Lung (tissue), 12 donors: ENCODE data around the gene PTPRD. TPM values are rescaled to one million over a fixed set of nuclear protein-coding genes. Genes with fewer than 3 reads are reported as not detected.

Source experiments
- ATAC-seq: fragments of 200-7000 bp; cut with Tn5 transposase; one replicate; pipeline ENCODE4 v1.9.1; 2020; ENCODE audit warnings: moderate number of reproducible peaks; ENCODE audit not compliant: insufficient read depth, low FRiP score
- DNase-seq, 3 donors: peaks; one replicate each; pipeline ENCODE4 v3.0.0-alpha.2; 2013 to 2017
- H3K27ac ChIP-seq, 2 donors: one replicate each; pipeline ENCODE4 v1.5.1; 2013; ENCODE audit warnings: mild to moderate bottlenecking in 2 of 2, moderate library complexity in 2 of 2, control low read depth in 1 of 2, inconsistent platforms in 1 of 2, low read depth in 1 of 2, low read length in 1 of 2
- H3K27me3 ChIP-seq, 3 donors: one replicate each; pipeline ENCODE4 v1.5.1; 2013; ENCODE audit warnings: low read length in 2 of 3; ENCODE audit not compliant: control insufficient read depth in 3 of 3, insufficient read depth in 3 of 3
- H3K36me3 ChIP-seq, 4 donors: one replicate each; pipeline ENCODE4 v1.5.1; 2013; ENCODE audit warnings: low read length in 4 of 4, mild to moderate bottlenecking in 1 of 4, moderate library complexity in 1 of 4; ENCODE audit not compliant: control insufficient read depth in 4 of 4, insufficient read depth in 4 of 4
- H3K4me1 ChIP-seq, 5 donors: one replicate each; pipeline ENCODE4 v1.5.1; 2013; ENCODE audit warnings: low read length in 5 of 5, mild to moderate bottlenecking in 2 of 5, moderate library complexity in 1 of 5; ENCODE audit not compliant: control insufficient read depth in 5 of 5, insufficient read depth in 5 of 5
- H3K4me3 ChIP-seq: one replicate; pipeline ENCODE4 v1.5.1; 2013; ENCODE audit warnings: mild to moderate bottlenecking, control low read depth, moderate library complexity
- H3K9ac ChIP-seq, 2 donors: one replicate each; pipeline ENCODE4 v1.5.1; 2013; ENCODE audit warnings: low read length in 2 of 2, control low read depth in 1 of 2; ENCODE audit not compliant: insufficient read depth in 1 of 2
- H3K9me3 ChIP-seq, 4 donors: one replicate each; pipeline ENCODE4 v1.5.1; 2013; ENCODE audit warnings: low read length in 3 of 4, mild to moderate bottlenecking in 1 of 4, moderate library complexity in 1 of 4; ENCODE audit not compliant: control insufficient read depth in 4 of 4, insufficient read depth in 3 of 4
- CTCF ChIP-seq: IDR thresholded peaks from 2 replicates; pipeline ENCODE4 v1.5.1; 2012; ENCODE audit warnings: mild to moderate bottlenecking; ENCODE audit errors: control extremely low read depth, extremely low read depth
- WGBS, 2 donors: extraction: QIAGEN DNeasy Blood & Tissue Kit; methylation state at CpG; one replicate each; pipeline ENCODE4 v1.1.7; 2013; 5-methylcytosine and 5-hydroxymethylcytosine counted together
- polyA plus RNA-seq, 2 donors: library from polyadenylated mRNA; stranded (reverse); fragments of 200-250 nt; gene quantifications; one replicate each; pipeline ENCODE4 v1.2.1, GENCODE V29; 2013
- total RNA-seq, 2 donors: library from RNA; depleted of rRNA in 1 of 2; stranded (reverse); fragments of >200 nt in 1 of 2; gene quantifications; one replicate each; pipeline ENCODE4 v1.2.1, GENCODE V29; 2014 to 2021
- donor health status: control.
- donor health status: control.
- donor health status: Bipolar disorder and iron deficiency.
- donor health status: healthy.
- donor health status: DM: yes; HTN: yes; CAD: no.

The PTPRD gene
- total and polyA plus RNA-seq, 4 donors, result 1.9 to 145 (median 13.7) TPM

GRCh38 chr9:8782237-8782636, 1830.6 kb downstream of the PTPRD start:
- TF ChIP-seq CTCF, result no peak
- no peak overlapping the region for H3K4me3 ChIP-seq
- peak in 1 of 3 donors; percentile 19 for DNase-seq
- H3K9ac ChIP-seq, result no peak overlapping the region
- H3K27me3 ChIP-seq, result no peaks in the 10 kb centered on the region
- no peak for ATAC-seq
- 97 to 99% methylated on average over 5 of the region's 5 CpGs for WGBS, 2 donors
- peaks cover 0 to 60% (median 0%) of the 10 kb centered on the region in 5 donors for H3K4me1 ChIP-seq
- no peaks in the 10 kb centered on the region for H3K9me3 ChIP-seq
- no peak overlapping the region for H3K27ac ChIP-seq
- no peaks in the 10 kb centered on the region for H3K36me3 ChIP-seq

- ATAC-seq, result no peak
- 64 to 96% methylated on average over 1 of the region's 1 CpG for WGBS, 2 donors
Observed at GRCh38 chr9:8781458-8781857, 1831.3 kb downstream of the PTPRD start.

GRCh38 chr9:8780386-8780785, 1832.4 kb downstream of the PTPRD start:
- Histone ChIP-seq H3K4me3 (no peak overlapping the region), H3K4me1 (peaks cover 0 to 52% (median 0%) of the 10 kb centered on the region in 5 donors), H3K36me3 (peaks cover 0 to 3% (median 1%) of the 10 kb centered on the region in 4 donors), H3K9me3 (no peaks in the 10 kb centered on the region), H3K9ac (no peak overlapping the region), H3K27me3 (no peaks in the 10 kb centered on the region), H3K27ac (no peak overlapping the region)
- 82 to 88% methylated on average over 3 of the region's 3 CpGs for WGBS, 2 donors
- ATAC-seq (no peak), DNase-seq (no peak)
- no peak for TF ChIP-seq CTCF

More at GRCh38 chr9:8781458-8781857, 1831.3 kb downstream of the PTPRD start:
- H3K27ac ChIP-seq, result no peak overlapping the region
- H3K9ac ChIP-seq, result no peak overlapping the region
- peaks cover 0 to 60% (median 0%) of the 10 kb centered on the region in 5 donors for H3K4me1 ChIP-seq
- H3K4me3 ChIP-seq, result no peak overlapping the region
- DNase-seq, result peak in 2 of 3 donors; percentile 22 to 26
- no peak for TF ChIP-seq CTCF
- H3K27me3 ChIP-seq, result no peaks in the 10 kb centered on the region
- no peaks in the 10 kb centered on the region for H3K9me3 ChIP-seq
- no peaks in the 10 kb centered on the region for H3K36me3 ChIP-seq

- no peak for TF ChIP-seq CTCF
- Histone ChIP-seq H3K4me3 (no peak overlapping the region), H3K9ac (no peak overlapping the region), H3K4me1 (peaks cover 0 to 45% (median 0%) of the 10 kb centered on the region in 5 donors), H3K9me3 (no peaks in the 10 kb centered on the region), H3K36me3 (peaks cover 0 to 3% (median 1%) of the 10 kb centered on the region in 4 donors), H3K27ac (no peak overlapping the region), H3K27me3 (no peaks in the 10 kb centered on the region)
- DNase-seq, result no peak
- no peak for ATAC-seq
- 73 to 90% methylated on average over 4 of the region's 4 CpGs for WGBS, 2 donors
Observed at GRCh38 chr9:8779478-8779877, 1833.3 kb downstream of the PTPRD start.
